Testis (tissue), 3 donors: ENCODE results near the gene ATP11A. TPM values are rescaled to one million over a fixed set of nuclear protein-coding genes. Genes with fewer than 3 reads are reported as not detected.

Experiments
- DNase-seq: peaks from one replicate; pipeline ENCODE4 v3.0.0-alpha.2; 2019
- H3K27ac ChIP-seq, 2 donors: fragments of 200-600 bp; sonication (generic); one replicate each; pipeline ENCODE4 v1.5.1; 2019
- H3K27me3 ChIP-seq: fragments of 200-600 bp; sonication (generic); one replicate; pipeline ENCODE4 v1.5.1; 2019
- H3K36me3 ChIP-seq: fragments of 200-600 bp; sonication (generic); one replicate; pipeline ENCODE4 v1.5.1; 2017; ENCODE audit warnings: low read depth; ENCODE audit errors: missing control alignments
- H3K4me1 ChIP-seq: fragments of 200-600 bp; sonication (generic); one replicate; pipeline ENCODE4 v1.5.1; 2019
- H3K4me3 ChIP-seq, 2 donors: fragments of 200-600 bp; sonication (generic); one replicate each; pipeline ENCODE4 v1.5.1; 2017 to 2019
- H3K9me3 ChIP-seq: fragments of 200-600 bp; sonication (generic); one replicate; pipeline ENCODE4 v1.5.1; 2017
- CTCF ChIP-seq, 3 experiments: fragments of 450-650 bp in 2 of 3; fragments of 200-600 bp in 1 of 3; sonication (generic) in 1 of 3; IDR thresholded peaks; one replicate each; pipeline ENCODE4 v1.5.1; 2016 to 2019; ENCODE audit warnings: antibody characterized with exemption in 3 of 3, mild to moderate bottlenecking in 2 of 3, moderate library complexity in 1 of 3
- POLR2A ChIP-seq: fragments of 450-650 bp; IDR thresholded peaks from one replicate; pipeline ENCODE4 v1.6.1; 2017; ENCODE audit warnings: antibody characterized with exemption, mild to moderate bottlenecking, moderate library complexity
- WGBS, 2 donors: methylation state at CpG; one replicate each; pipeline ENCODE4 v1.1.5; 2018; 5-methylcytosine and 5-hydroxymethylcytosine counted together
- intact Hi-C: fragments of 100-400 bp; cut with DNase I; formaldehyde crosslinking; loops from one replicate; pipeline ENCODE4 v1.15.1; 2023; ENCODE audit warnings: low total_unique reads
- polyA plus RNA-seq: library from polyadenylated mRNA; stranded (reverse); fragments of 350-450 nt; fragmentation: Illumina TruSeq; extraction: RNeasy Lipid Tissue Mini Kit (QIAGEN cat#74804); gene quantifications from one replicate; pipeline ENCODE4 v1.2.3, GENCODE V29; 2014; ENCODE audit warnings: low read depth, low replicate concordance; ENCODE audit not compliant: insufficient read depth
- total RNA-seq, 2 donors: library from RNA; depleted of rRNA; stranded (reverse); fragments of >200 nt; gene quantifications; one replicate each; pipeline ENCODE4 v1.2.3, GENCODE V29; 2016

The ATP11A gene
- total and polyA plus RNA-seq, 3 donors from 2014 or later: 34.4 to 122 (median 112) TPM

GRCh38 chr13:112782429-112783010, 92.7 kb downstream of the ATP11A start:
- peaks cover 33% of the 10 kb centered on the region for H3K4me1 ChIP-seq
- TF ChIP-seq POLR2A: no peak
- TF ChIP-seq CTCF (IDR thresholded peaks at IDR 0.05): no peak
- H3K27me3 ChIP-seq: no peaks in the 10 kb centered on the region
- H3K27ac ChIP-seq: peak overlapping the region; percentile 36 to 51
- no peak overlapping the region for H3K4me3 ChIP-seq
- no peaks in the 10 kb centered on the region for H3K36me3 ChIP-seq
- intact Hi-C loops: no loop called here
- DNase-seq: peak; percentile 50
- H3K9me3 ChIP-seq: no peaks in the 10 kb centered on the region
- 37 to 52% methylated on average over 14 to 15 of the region's 15 CpGs for whole genome bisulfite sequencing, 2 donors

- intact Hi-C loops: no loop called here
- TF ChIP-seq CTCF (IDR thresholded peaks at IDR 0.05): no peak
- no peak for TF ChIP-seq POLR2A
- DNase-seq: no peak
- no peaks in the 10 kb centered on the region for H3K27me3 ChIP-seq
- 68 to 73% methylated on average over 28 of the region's 28 CpGs for WGBS, 2 donors
- H3K36me3 ChIP-seq: no peaks in the 10 kb centered on the region
- H3K4me1 ChIP-seq: peaks cover 27% of the 10 kb centered on the region
- no peaks in the 10 kb centered on the region for H3K9me3 ChIP-seq
- H3K4me3 ChIP-seq: no peak overlapping the region
- H3K27ac ChIP-seq: peak overlapping the region; percentile 36 to 51
Observed at GRCh38 chr13:112783135-112783977, 93.5 kb downstream of the ATP11A start.

- H3K36me3 ChIP-seq: no peaks in the 10 kb centered on the region
- no peak overlapping the region for H3K4me3 ChIP-seq
- no peaks in the 10 kb centered on the region for H3K9me3 ChIP-seq
- WGBS, 2 donors: 87 to 94% methylated on average over 9 of the region's 9 CpGs
- TF ChIP-seq POLR2A: no peak
- no peak for TF ChIP-seq CTCF (IDR thresholded peaks at IDR 0.05)
- intact Hi-C loops: no loop called here
- H3K4me1 ChIP-seq: peaks cover 26% of the 10 kb centered on the region
- H3K27ac ChIP-seq: peak overlapping the region; percentile 36 to 51
- no peak for DNase-seq
- H3K27me3 ChIP-seq: no peaks in the 10 kb centered on the region
Observed at GRCh38 chr13:112783978-112784371, 94.1 kb downstream of the ATP11A start.

- H3K4me3 ChIP-seq: no peak overlapping the region
- intact Hi-C loops: no loop called here
- 90 to 95% methylated on average over 23 to 29 of the region's 29 CpGs for WGBS, 2 donors
- H3K4me1 ChIP-seq: peaks cover 26% of the 10 kb centered on the region
- no peak for DNase-seq
- no peaks in the 10 kb centered on the region for H3K9me3 ChIP-seq
- no peaks in the 10 kb centered on the region for H3K36me3 ChIP-seq
- no peaks in the 10 kb centered on the region for H3K27me3 ChIP-seq
- no peak overlapping the region for H3K27ac ChIP-seq
- TF ChIP-seq CTCF (IDR thresholded peaks at IDR 0.05): no peak
- no peak for TF ChIP-seq POLR2A
Observed at GRCh38 chr13:112784811-112785482, 95.1 kb downstream of the ATP11A start.
